NB4 (cell line): ENCODE measurements around the gene RASGEF1C.

Experiments
- MYC ChIP-seq: IDR thresholded peaks from 2 replicates; pipeline ENCODE4 v1.6.1; 2011; ENCODE audit warnings: low read depth, low read length
- POLR2A ChIP-seq: IDR thresholded peaks from 2 replicates; pipeline ENCODE4 v1.6.1; 2011; ENCODE audit warnings: mild to moderate bottlenecking; ENCODE audit not compliant: insufficient read length; ENCODE audit errors: extremely low read depth
- TF ChIP-seq, protein P1 (sequence below): IDR thresholded peaks from one replicate; pipeline ENCODE4 v1.5.1; 2012; ENCODE audit warnings: low read depth, low read length

DNA sequence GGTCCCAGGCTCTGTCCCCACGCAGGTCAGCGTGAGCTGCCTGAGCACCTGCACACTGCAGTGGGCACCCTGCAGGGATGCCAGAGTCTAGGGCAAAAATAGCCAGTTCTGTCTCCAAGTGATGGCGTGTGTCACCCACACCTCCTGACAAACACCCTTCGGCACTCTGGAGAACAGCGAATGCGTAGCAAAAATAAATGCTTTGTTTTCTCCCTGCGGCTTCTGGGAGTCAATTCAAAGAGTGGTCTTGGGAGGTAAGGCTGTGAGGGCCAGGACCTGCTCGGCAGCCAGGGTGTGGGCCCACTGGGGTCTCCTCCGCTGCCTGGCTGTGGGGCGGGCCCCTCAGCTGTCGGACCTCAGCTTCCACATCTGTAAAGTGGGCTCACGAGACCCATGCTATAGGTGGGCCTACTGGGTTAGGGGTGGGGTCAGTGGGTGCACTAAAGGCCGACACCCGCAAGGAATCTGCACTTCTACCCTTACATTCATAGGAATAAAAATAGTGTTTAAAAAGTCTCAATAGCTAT lies 37.4 kb downstream of the RASGEF1C start:
- TF ChIP-seq, protein P1, sequence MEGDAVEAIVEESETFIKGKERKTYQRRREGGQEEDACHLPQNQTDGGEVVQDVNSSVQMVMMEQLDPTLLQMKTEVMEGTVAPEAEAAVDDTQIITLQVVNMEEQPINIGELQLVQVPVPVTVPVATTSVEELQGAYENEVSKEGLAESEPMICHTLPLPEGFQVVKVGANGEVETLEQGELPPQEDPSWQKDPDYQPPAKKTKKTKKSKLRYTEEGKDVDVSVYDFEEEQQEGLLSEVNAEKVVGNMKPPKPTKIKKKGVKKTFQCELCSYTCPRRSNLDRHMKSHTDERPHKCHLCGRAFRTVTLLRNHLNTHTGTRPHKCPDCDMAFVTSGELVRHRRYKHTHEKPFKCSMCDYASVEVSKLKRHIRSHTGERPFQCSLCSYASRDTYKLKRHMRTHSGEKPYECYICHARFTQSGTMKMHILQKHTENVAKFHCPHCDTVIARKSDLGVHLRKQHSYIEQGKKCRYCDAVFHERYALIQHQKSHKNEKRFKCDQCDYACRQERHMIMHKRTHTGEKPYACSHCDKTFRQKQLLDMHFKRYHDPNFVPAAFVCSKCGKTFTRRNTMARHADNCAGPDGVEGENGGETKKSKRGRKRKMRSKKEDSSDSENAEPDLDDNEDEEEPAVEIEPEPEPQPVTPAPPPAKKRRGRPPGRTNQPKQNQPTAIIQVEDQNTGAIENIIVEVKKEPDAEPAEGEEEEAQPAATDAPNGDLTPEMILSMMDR, result no peak
- TF ChIP-seq POLR2A (no peak), MYC (no peak)
